GM12878 (cell line): ENCODE data around the gene INHBB. TPM values are rescaled to one million over a fixed set of nuclear protein-coding genes. Genes with fewer than 3 reads are reported as not detected.

ENCODE experiments used
- ATAC-seq: fragments of 200-7000 bp; cut with Tn5 transposase; 3 replicates; pipeline ENCODE4 v1.9.1; 2020; ENCODE audit warnings: mild to moderate bottlenecking, moderate library complexity
- BruUV-seq: library from RNA; stranded (reverse); fragments of 400-500 nt; replicated peaks from 2 replicates; lab custom pipeline; 2021; lab: Mats Ljungman, UMichigan
- CTCF ChIA-PET: fragments of 300-600 bp; sonication (Branson Sonifier 250); formaldehyde crosslinking; extraction: SDS; loops from one replicate; lab custom pipeline; 2021; ENCODE audit warnings: inconsistent platforms; lab: Yijun Ruan, JAX
- POLR2A ChIA-PET: fragments of 350-600 bp; formaldehyde crosslinking; extraction: SDS; loops from one replicate; lab custom pipeline; 2021; ENCODE audit warnings: inconsistent platforms; lab: Charles Lee
- RAD21 ChIA-PET: fragments of 300-600 bp; sonication (Branson Sonifier 250); formaldehyde crosslinking; loops from one replicate; lab custom pipeline; 2023; ENCODE audit warnings: antibody characterized with exemption; ENCODE audit not compliant: unreplicated experiment; lab: Charles Lee
- SMC1A ChIA-PET: fragments of 300-600 bp; sonication (Branson Sonifier 250); formaldehyde crosslinking; loops from one replicate; lab custom pipeline; 2023; ENCODE audit not compliant: unreplicated experiment, uncharacterized antibody; lab: Charles Lee
- DNase-seq: peaks from one replicate; pipeline ENCODE4 v3.0.0-alpha.2; 2011; ENCODE audit warnings: low read depth, low spot score
- FAIRE-seq: peaks from 3 replicates; lab custom pipeline; 2011; peaks lifted over from hg19 to GRCh38; lab: Jason Lieb, UNC
- H2AFZ ChIP-seq: 2 replicates; pipeline ENCODE4 v1.6.0; 2011; ENCODE audit warnings: low read depth, low read length, control low read depth; ENCODE audit not compliant: control insufficient read depth
- H3K27ac ChIP-seq: 2 replicates; pipeline ENCODE4 v1.5.1; 2011; ENCODE audit warnings: control low read depth; ENCODE audit not compliant: control insufficient read depth, insufficient read depth
- H3K27me3 ChIP-seq, 2 experiments: replicated peaks in 1 of 2; 2 replicates each; pipeline versions ENCODE4 v1.6.0 to v1.6.1; 2011; ENCODE audit warnings: low read length in 1 of 2; ENCODE audit not compliant: control insufficient read depth in 2 of 2, insufficient read depth in 2 of 2
- H3K36me3 ChIP-seq, 2 experiments: 2 replicates each; pipeline ENCODE4 v1.5.1; 2011; ENCODE audit warnings: low read length in 1 of 2; ENCODE audit not compliant: control insufficient read depth in 2 of 2, insufficient read depth in 2 of 2
- H3K4me1 ChIP-seq: 2 replicates; pipeline ENCODE4 v1.6.1; 2011; ENCODE audit warnings: mild to moderate bottlenecking, low read length, moderate library complexity, mixed read lengths; ENCODE audit not compliant: control insufficient read depth, insufficient read depth
- H3K4me2 ChIP-seq: 2 replicates; pipeline ENCODE4 v1.6.0; 2011; ENCODE audit warnings: control low read depth; ENCODE audit not compliant: control insufficient read depth, insufficient read depth
- H3K4me3 ChIP-seq: fragments of 200-600 bp; sonication (generic); 2 replicates; pipeline ENCODE4 v1.5.1; 2016
- H3K79me2 ChIP-seq: 2 replicates; pipeline ENCODE4 v1.6.0; 2011; ENCODE audit warnings: low read length; ENCODE audit not compliant: control insufficient read depth, insufficient read depth
- H3K9ac ChIP-seq: 2 replicates; pipeline ENCODE4 v1.8.0; 2011; ENCODE audit warnings: low read length, control low read depth, mixed read lengths; ENCODE audit not compliant: control insufficient read depth, insufficient read depth
- H3K9me3 ChIP-seq: replicated peaks from 3 replicates; pipeline ENCODE4 v1.5.1; 2011; ENCODE audit warnings: mild to moderate bottlenecking, low read length; ENCODE audit not compliant: control insufficient read depth, insufficient read depth
- H4K20me1 ChIP-seq: 2 replicates; pipeline ENCODE4 v1.6.0; 2011; ENCODE audit not compliant: control insufficient read depth, insufficient read depth
- NFXL1 ChIP-seq: fragments of 450-650 bp; IDR thresholded peaks from 2 replicates; pipeline ENCODE4 v1.6.1; 2017; ENCODE audit warnings: antibody characterized with exemption, mild to moderate bottlenecking, borderline replicate concordance
- TCF7 ChIP-seq: IDR thresholded peaks from 2 replicates; pipeline ENCODE4 v1.6.1; 2014; ENCODE audit warnings: antibody characterized with exemption, borderline replicate concordance
- WGBS: methylation state at CpG from one replicate; pipeline ENCODE4 v1.1.6; 2016; ENCODE audit warnings: low lambda C conversion rate; ENCODE audit not compliant: insufficient replicate concordance, insufficient coverage; ENCODE audit errors: missing lambda C conversion rate; 5-methylcytosine and 5-hydroxymethylcytosine counted together
- in situ Hi-C: fragments of 300-500 bp; cut with MboI; formaldehyde crosslinking; loops from 9 replicates; pipeline ENCODE4 v1.14.3; 2018; ENCODE audit warnings: mixed read lengths
- intact Hi-C: fragments of 100-400 bp; cut with micrococcal nuclease; formaldehyde crosslinking; loops from one replicate; pipeline ENCODE4 v1.14.2; 2022; ENCODE audit not compliant: unreplicated experiment
- polyA plus RNA-seq, 11 experiments: library from polyadenylated mRNA; depleted of rRNA in 4 of 11; unstranded in 6 of 11; stranded (reverse) in 5 of 11; fragments of >200 nt; fragmentation: Nextera tagmentation in 4 of 11; fragmentation: Illumina TruSeq in 1 of 11; extraction: Ambion mirVana in 4 of 11; extraction: Trizol in 1 of 11; gene quantifications; 1 replicate in 1 of 11; 2 replicates in 10 of 11; pipeline versions ENCODE4 v1.2.1 to v1.2.3, GENCODE V29; 2011 to 2016; ENCODE audit warnings: inconsistent platforms in 2 of 11, missing spikeins in 2 of 11, low read depth in 1 of 11
- total RNA-seq, 4 experiments: library from RNA; depleted of rRNA in 3 of 4; stranded (reverse); fragments of >200 nt in 3 of 4; fragmentation: Illumina TruSeq in 1 of 4; extraction: Trizol in 1 of 4; gene quantifications; 2 replicates each; pipeline versions ENCODE4 v1.2.1 to v1.2.3, GENCODE V29; 2013 to 2021
- TF ChIP-seq, protein P1 (sequence below): fragments of 450-650 bp; IDR thresholded peaks from 2 replicates; pipeline ENCODE4 v1.6.1; 2017; ENCODE audit warnings: borderline replicate concordance
- TF ChIP-seq, protein P2 (sequence below): fragments of 450-650 bp; IDR thresholded peaks from 2 replicates; pipeline ENCODE4 v1.6.1; 2017; ENCODE audit warnings: mild to moderate bottlenecking, low read depth, inconsistent platforms; ENCODE audit not compliant: poor library complexity, severe bottlenecking

The INHBB gene
- total and polyA plus RNA-seq, 10 of the 15 experiments (the other 5 are each of a cell fraction or from before 2014, with no cell fraction given) = 0.05 TPM; not detected in 9

DNA sequence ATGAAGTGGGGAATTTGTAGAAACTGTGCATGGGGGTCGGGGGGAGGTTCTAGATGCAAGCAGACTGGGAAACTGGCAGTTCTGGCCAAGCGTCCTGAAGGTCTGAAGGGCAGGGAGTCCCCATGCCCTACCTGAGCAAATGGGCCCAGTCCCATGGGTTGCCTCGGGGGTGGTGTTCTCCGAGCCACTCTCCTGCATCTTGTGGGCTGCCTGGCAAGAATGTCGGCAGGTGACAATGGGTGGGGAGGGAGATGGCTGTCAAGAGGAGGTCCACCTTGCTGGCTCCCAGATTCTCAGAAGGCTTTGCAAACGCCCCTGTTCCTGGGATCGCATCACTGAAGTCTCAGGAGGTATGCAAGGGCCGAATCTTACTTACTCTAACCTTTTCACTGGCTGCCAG is 21.3 kb downstream of the INHBB start:
- DNase-seq = no peak
- no peak overlapping the region for H3K9ac ChIP-seq
- intact Hi-C loops = no loop called here
- in situ Hi-C loops = no loop called here
- no peak overlapping the region for H3K27ac ChIP-seq
- TF ChIP-seq NFXL1 (no peak), TCF7 (no peak)
- TF ChIP-seq, protein P1, sequence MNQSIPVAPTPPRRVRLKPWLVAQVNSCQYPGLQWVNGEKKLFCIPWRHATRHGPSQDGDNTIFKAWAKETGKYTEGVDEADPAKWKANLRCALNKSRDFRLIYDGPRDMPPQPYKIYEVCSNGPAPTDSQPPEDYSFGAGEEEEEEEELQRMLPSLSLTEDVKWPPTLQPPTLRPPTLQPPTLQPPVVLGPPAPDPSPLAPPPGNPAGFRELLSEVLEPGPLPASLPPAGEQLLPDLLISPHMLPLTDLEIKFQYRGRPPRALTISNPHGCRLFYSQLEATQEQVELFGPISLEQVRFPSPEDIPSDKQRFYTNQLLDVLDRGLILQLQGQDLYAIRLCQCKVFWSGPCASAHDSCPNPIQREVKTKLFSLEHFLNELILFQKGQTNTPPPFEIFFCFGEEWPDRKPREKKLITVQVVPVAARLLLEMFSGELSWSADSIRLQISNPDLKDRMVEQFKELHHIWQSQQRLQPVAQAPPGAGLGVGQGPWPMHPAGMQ = no peak
- TF ChIP-seq, protein P2, sequence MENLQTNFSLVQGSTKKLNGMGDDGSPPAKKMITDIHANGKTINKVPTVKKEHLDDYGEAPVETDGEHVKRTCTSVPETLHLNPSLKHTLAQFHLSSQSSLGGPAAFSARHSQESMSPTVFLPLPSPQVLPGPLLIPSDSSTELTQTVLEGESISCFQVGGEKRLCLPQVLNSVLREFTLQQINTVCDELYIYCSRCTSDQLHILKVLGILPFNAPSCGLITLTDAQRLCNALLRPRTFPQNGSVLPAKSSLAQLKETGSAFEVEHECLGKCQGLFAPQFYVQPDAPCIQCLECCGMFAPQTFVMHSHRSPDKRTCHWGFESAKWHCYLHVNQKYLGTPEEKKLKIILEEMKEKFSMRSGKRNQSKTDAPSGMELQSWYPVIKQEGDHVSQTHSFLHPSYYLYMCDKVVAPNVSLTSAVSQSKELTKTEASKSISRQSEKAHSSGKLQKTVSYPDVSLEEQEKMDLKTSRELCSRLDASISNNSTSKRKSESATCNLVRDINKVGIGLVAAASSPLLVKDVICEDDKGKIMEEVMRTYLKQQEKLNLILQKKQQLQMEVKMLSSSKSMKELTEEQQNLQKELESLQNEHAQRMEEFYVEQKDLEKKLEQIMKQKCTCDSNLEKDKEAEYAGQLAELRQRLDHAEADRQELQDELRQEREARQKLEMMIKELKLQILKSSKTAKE = no peak
- TF ChIP-seq, all 136 proteins: peak for 0
- BruUV-seq = no TSS peak
- FAIRE-seq (no peak), ATAC-seq (no peak)
- WGBS = 6% methylated on average over 8 of the region's 8 CpGs
- Histone ChIP-seq H3K27me3 (peaks cover 0 to 5% of the 10 kb centered on the region in 2 experiments; a peak in 3 of 4 replicates), H2AFZ (no peak overlapping the region), H3K9me3 (no peaks in the 10 kb centered on the region), H3K4me2 (no peak overlapping the region), H4K20me1 (no peaks in the 10 kb centered on the region), H3K4me1 (no peaks in the 10 kb centered on the region), H3K36me3 (no peaks in the 10 kb centered on the region), H3K4me3 (no peak overlapping the region), H3K79me2 (no peaks in the 10 kb centered on the region)
- CTCF ChIA-PET = no interaction called here
- RAD21 ChIA-PET = no interaction called here
- POLR2A ChIA-PET = no interaction called here
- SMC1A ChIA-PET = no interaction called here
